GM06990 (cell line): ENCODE measurements around the gene DZIP1.

Experiments used
- DNase-seq: peaks from one replicate; pipeline ENCODE4 v3.0.0-alpha.2; 2011; ENCODE audit not compliant: insufficient read length; ENCODE audit errors: extremely low read depth
- H3K27me3 ChIP-seq: replicated peaks from 2 replicates; pipeline ENCODE4 v1.6.0; 2011; ENCODE audit warnings: low read length; ENCODE audit not compliant: control insufficient read depth, insufficient read depth
- H3K36me3 ChIP-seq: 2 replicates; pipeline ENCODE4 v1.5.1; 2011; ENCODE audit warnings: low read length; ENCODE audit not compliant: control insufficient read depth, insufficient read depth
- H3K4me3 ChIP-seq: replicated peaks from 2 replicates; pipeline ENCODE4 v1.5.1; 2011; ENCODE audit warnings: low read depth, mild to moderate bottlenecking, control low read depth, low read length
- CTCF ChIP-seq: IDR thresholded peaks from 2 replicates; pipeline ENCODE4 v1.5.1; 2011; ENCODE audit warnings: low read length, control low read depth, mild to moderate bottlenecking, inconsistent platforms; ENCODE audit not compliant: insufficient read depth, poor library complexity, severe bottlenecking

The DZIP1 gene

GRCh38 chr13:95660981-95661581, 16.6 kb upstream of the DZIP1 start:
- DNase-seq = no peak
- no peak overlapping the region for H3K4me3 ChIP-seq
- H3K36me3 ChIP-seq = no peaks in the 10 kb centered on the region
- TF ChIP-seq CTCF = peak; percentile 51
- H3K27me3 ChIP-seq = no peaks in the 10 kb centered on the region

GRCh38 chr13:95659500-95659899, 15.0 kb upstream of the DZIP1 start:
- TF ChIP-seq CTCF = no peak
- no peaks in the 10 kb centered on the region for H3K36me3 ChIP-seq
- DNase-seq = no peak

GRCh38 chr13:95656386-95657015, 12.0 kb upstream of the DZIP1 start:
- no peak overlapping the region for H3K4me3 ChIP-seq
- H3K36me3 ChIP-seq = no peaks in the 10 kb centered on the region
- TF ChIP-seq CTCF = no peak
- no peaks in the 10 kb centered on the region for H3K27me3 ChIP-seq
- DNase-seq = no peak

More at GRCh38 chr13:95659500-95659899, 15.0 kb upstream of the DZIP1 start:
- Histone ChIP-seq H3K27me3 (no peaks in the 10 kb centered on the region), H3K4me3 (no peak overlapping the region)

GRCh38 chr13:95652821-95653220, 8.3 kb upstream of the DZIP1 start:
- no peaks in the 10 kb centered on the region for H3K27me3 ChIP-seq
- no peaks in the 10 kb centered on the region for H3K36me3 ChIP-seq
- DNase-seq = no peak
- no peak overlapping the region for H3K4me3 ChIP-seq
- no peak for TF ChIP-seq CTCF

GRCh38 chr13:95652244-95652764, 7.8 kb upstream of the DZIP1 start:
- Histone ChIP-seq H3K4me3 (no peak overlapping the region), H3K36me3 (no peaks in the 10 kb centered on the region), H3K27me3 (no peaks in the 10 kb centered on the region)
- no peak for DNase-seq
- no peak for TF ChIP-seq CTCF
